Activated B cell treated with CpG ODN at 0.5 μM for 24 hours (primary cell): ENCODE results near the gene ARHGAP6. TPM values are rescaled to one million over a fixed set of nuclear protein-coding genes. Genes with fewer than 3 reads are reported as not detected.

ENCODE experiments used
- ATAC-seq: fragments of 200-7000 bp; cut with Tn5 transposase; one replicate; pipeline ENCODE4 v1.10.0; 2021; ENCODE audit warnings: low read depth, mild to moderate bottlenecking, moderate library complexity
- CTCF ChIA-PET: fragments of 350-600 bp; sonication (Branson Sonifier 250); formaldehyde crosslinking; loops from one replicate; lab custom pipeline; 2021; ENCODE audit warnings: antibody characterized with exemption; lab: Charles Lee
- POLR2A ChIA-PET: fragments of 350-600 bp; sonication (Branson Sonifier 250); formaldehyde crosslinking; loops from one replicate; lab custom pipeline; 2021; ENCODE audit warnings: antibody characterized with exemption; lab: Charles Lee
- DNase-seq: peaks from one replicate; pipeline ENCODE4 v3.0.0; 2022
- H3K27ac Mint-ChIP-seq: one replicate; pipeline ENCODE4 v1.8.0; 2020; ENCODE audit warnings: mixed read lengths
- H3K27me3 Mint-ChIP-seq: one replicate; pipeline ENCODE4 v1.8.0; 2021; ENCODE audit warnings: mixed read lengths
- H3K36me3 Mint-ChIP-seq: one replicate; pipeline ENCODE4 v1.8.0; 2021; ENCODE audit warnings: low read depth, mixed read lengths
- H3K4me1 Mint-ChIP-seq: one replicate; pipeline ENCODE4 v1.8.0; 2021; ENCODE audit warnings: mixed read lengths
- H3K4me3 Mint-ChIP-seq: one replicate; pipeline ENCODE4 v1.8.0; 2020; ENCODE audit warnings: mild to moderate bottlenecking, mixed read lengths
- H3K9me3 Mint-ChIP-seq: one replicate; pipeline ENCODE4 v1.8.0; 2020; ENCODE audit warnings: mixed read lengths
- intact Hi-C: fragments of 100-400 bp; cut with micrococcal nuclease; formaldehyde crosslinking; loops from one replicate; pipeline ENCODE4 v1.15.1; 2024
- total RNA-seq: library from RNA; stranded (reverse); gene quantifications from 2 replicates; pipeline ENCODE4 v1.2.3, GENCODE V29; 2022
- TF ChIP-seq, protein P1 (sequence below): fragments of 200-600 bp; IDR thresholded peaks from one replicate; pipeline ENCODE4 v1.8.0; 2022; ENCODE audit warnings: antibody characterized with exemption, mild to moderate bottlenecking

Gene ARHGAP6
- total RNA-seq, 1 donor from 2014 or later: 0.42 TPM

DNA sequence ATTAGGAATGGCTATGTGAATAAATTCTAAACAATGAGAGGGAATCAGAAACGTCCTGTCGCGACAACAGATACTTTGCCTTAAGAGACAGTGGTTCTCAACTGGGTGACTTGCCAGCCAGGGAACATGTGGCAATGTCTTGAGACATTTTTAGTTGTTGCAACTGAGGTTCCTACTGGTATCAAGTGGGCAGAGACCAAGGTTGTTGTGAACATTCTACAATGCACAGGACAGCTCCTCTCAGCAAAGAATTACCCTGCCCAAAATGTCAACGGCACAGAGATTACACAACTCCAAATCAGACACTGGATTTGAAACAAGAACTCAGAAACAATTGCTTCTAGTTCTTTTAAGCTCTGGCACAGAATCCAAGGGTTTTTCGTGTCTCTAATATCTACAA is 128.6 kb downstream of the ARHGAP6 start:
- ChIA-PET CTCF (interaction anchor here (1.0 kb wide), 1 partner anchor 387 kb away, joined by 3 read pairs; no protein-coding TSS in a partner anchor), POLR2A (no interaction called here)
- Mint-ChIP-seq H3K27me3 (peaks cover 4% of the 10 kb centered on the region), H3K9me3 (no peaks in the 10 kb centered on the region), H3K27ac (no peak overlapping the region), H3K4me3 (no peak overlapping the region), H3K4me1 (no peaks in the 10 kb centered on the region), H3K36me3 (no peaks in the 10 kb centered on the region)
- DNase-seq (no peak), ATAC-seq (no peak)
- TF ChIP-seq, protein P1, sequence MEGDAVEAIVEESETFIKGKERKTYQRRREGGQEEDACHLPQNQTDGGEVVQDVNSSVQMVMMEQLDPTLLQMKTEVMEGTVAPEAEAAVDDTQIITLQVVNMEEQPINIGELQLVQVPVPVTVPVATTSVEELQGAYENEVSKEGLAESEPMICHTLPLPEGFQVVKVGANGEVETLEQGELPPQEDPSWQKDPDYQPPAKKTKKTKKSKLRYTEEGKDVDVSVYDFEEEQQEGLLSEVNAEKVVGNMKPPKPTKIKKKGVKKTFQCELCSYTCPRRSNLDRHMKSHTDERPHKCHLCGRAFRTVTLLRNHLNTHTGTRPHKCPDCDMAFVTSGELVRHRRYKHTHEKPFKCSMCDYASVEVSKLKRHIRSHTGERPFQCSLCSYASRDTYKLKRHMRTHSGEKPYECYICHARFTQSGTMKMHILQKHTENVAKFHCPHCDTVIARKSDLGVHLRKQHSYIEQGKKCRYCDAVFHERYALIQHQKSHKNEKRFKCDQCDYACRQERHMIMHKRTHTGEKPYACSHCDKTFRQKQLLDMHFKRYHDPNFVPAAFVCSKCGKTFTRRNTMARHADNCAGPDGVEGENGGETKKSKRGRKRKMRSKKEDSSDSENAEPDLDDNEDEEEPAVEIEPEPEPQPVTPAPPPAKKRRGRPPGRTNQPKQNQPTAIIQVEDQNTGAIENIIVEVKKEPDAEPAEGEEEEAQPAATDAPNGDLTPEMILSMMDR: no peak
- intact Hi-C loops: no loop called here

- Mint-ChIP-seq H3K27me3 (no peaks in the 10 kb centered on the region), H3K9me3 (no peaks in the 10 kb centered on the region), H3K27ac (no peak overlapping the region), H3K4me3 (no peak overlapping the region), H3K36me3 (no peaks in the 10 kb centered on the region), H3K4me1 (no peaks in the 10 kb centered on the region)
- ChIA-PET CTCF (interaction anchor here (1.1 kb wide), 1 partner anchor 252 kb away, joined by 3 read pairs; no protein-coding TSS in a partner anchor), POLR2A (no interaction called here)
- intact Hi-C loops: no loop called here
- TF ChIP-seq, protein P1: no peak
- DNase-seq (no peak), ATAC-seq (no peak)
Measured at GRCh38 chrX:11535156-11535919, 130.4 kb downstream of the ARHGAP6 start.

DNA sequence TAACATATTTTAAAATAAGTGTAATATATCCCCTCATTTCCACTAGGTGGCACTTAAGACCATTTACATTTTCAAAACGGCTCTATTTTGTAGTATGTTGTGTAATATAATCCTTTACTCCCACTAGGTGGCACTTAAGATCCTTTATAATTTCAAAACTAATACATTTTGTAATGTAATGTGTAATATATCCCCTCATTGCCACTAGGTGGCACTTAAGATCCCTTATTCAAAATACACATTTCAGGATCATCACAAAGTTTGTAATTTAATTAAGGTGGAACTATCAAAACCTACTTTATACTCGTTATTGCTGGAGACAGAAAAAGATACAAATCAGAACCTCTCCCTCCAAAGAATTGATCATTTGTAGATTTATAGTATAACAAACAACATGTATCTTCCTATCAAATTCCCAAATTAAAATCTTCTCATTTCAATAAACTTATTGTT is 132.5 kb downstream of the ARHGAP6 start:
- intact Hi-C loops: loop anchor here (1.0 to 2.0 kb wide), 8 partner anchors 191 to 1237 kb away; no protein-coding TSS in a partner anchor
- Mint-ChIP-seq H3K4me3 (no peak overlapping the region), H3K9me3 (no peaks in the 10 kb centered on the region), H3K4me1 (peaks cover 3% of the 10 kb centered on the region), H3K36me3 (no peaks in the 10 kb centered on the region), H3K27me3 (no peaks in the 10 kb centered on the region), H3K27ac (no peak overlapping the region)
- DNase-seq (no peak), ATAC-seq (peak; percentile 99)
- ChIA-PET CTCF (no interaction called here), POLR2A (no interaction called here)
- TF ChIP-seq, protein P1: peak; percentile 44

DNA sequence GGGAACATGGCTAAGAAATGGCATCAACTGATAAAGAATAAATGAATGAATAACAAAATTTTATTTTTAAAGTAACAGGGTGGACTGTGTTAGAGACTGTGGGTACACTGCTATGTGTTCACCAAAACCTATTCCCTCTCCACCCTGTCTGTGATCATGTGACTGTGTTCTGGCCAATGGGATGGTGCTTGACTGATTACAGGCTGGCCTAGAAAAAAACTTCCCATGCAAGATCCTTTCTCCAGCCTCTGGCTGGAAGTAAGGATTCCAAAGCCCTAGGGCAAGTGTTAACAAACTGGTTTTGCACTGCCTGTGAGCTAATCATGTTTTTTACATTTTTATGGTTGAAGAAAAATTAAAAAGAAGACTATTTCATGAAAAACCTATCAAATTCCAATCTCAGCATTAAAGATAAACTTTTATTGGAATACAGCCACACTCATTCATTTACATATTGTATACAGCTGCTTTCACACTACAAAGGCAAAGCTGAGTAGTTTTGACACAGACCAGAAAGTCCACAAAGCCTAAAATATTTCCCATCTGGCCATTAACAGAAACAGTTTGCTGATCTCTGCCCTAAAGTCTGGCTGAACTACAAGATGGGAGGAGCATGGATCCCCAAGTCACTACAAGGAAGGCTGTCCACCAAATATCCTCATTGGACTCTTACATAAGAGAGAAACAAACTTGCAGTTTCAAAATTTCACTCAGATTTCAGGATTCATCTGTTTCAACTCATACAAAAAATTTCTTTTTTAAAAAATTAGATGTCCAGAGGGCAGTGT is 133.2 kb downstream of the ARHGAP6 start:
- CTCF ChIA-PET: interaction anchor here (1.0 to 1.7 kb wide), 2 partner anchors 241 to 255 kb away, joined by 5 to 6 read pairs; no protein-coding TSS in a partner anchor

More for the DNA sequence above, 133.2 kb downstream of the ARHGAP6 start:
- H3K27me3 Mint-ChIP-seq: no peaks in the 10 kb centered on the region
- no peak overlapping the region for H3K27ac Mint-ChIP-seq
- no peaks in the 10 kb centered on the region for H3K36me3 Mint-ChIP-seq
- intact Hi-C loops: loop anchor here (1.0 to 2.0 kb wide), 8 partner anchors 192 to 1238 kb away; no protein-coding TSS in a partner anchor
- no peaks in the 10 kb centered on the region for H3K9me3 Mint-ChIP-seq
- ATAC-seq (no peak), DNase-seq (no peak)
- POLR2A ChIA-PET: no interaction called here
- H3K4me3 Mint-ChIP-seq: no peak overlapping the region
- TF ChIP-seq, protein P1: no peak
- peaks cover 3% of the 10 kb centered on the region for H3K4me1 Mint-ChIP-seq
